Activated CD4-positive, CD25-positive, alpha-beta regulatory T cell treated with anti-CD3 and anti-CD28 coated beads, Interleukin-2, amount 50 U/mL, for 72 hours (primary cell): Measurements from ENCODE around the gene AFG1L.
"Not testable (repeated sequence)": the region's sequence is repeated elsewhere in the genome, so short reads cannot be mapped to it uniquely, and the experiment has no call there.

Experiments
- DNase-seq: peaks from one replicate; pipeline ENCODE4 v3.0.0; 2021

AFG1L gene

DNA sequence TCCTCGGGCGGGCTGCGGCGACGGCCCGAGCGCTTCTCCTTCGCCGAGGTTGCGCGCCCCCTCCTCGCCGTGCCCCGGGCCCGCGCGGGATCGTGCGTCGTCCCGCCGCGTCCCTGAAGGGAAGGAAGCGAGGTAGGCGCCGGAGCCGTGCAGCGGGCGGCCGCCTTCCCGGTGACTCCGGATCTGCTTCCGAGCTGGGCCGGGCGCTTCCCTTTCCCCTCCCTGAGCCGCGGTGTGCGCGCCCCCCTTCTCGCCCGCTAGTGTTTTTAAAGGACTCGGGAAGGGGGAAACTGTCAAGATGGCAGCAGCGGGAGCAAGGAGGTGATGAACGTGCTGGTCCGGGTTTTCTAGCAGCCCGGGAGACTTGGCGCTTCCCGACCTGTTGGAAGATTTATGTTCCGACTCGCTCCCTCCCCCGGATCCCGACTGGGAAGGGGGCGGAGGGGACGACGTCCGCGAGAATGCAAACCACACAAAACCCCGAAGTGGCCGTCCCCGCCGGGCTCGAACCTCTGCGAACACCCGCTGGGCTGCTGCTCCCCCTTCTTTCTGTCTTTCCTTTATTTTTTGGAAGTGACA is 265.1 kb downstream of the AFG1L start:
- no peak for DNase-seq

- peak; percentile 75 for DNase-seq
Measured at GRCh38 chr6:108560463-108561308, 265.8 kb downstream of the AFG1L start, which contains the start of gene FOXO3. Gene FOXO3, plus strand, starts transcription at chr6:108560917. Its CDS starts 292 bp downstream, at chr6:108561209.

GRCh38 chr6:108561309-108561647 is 266.4 kb downstream of the AFG1L start:
- not testable (repeated sequence) for DNase-seq

DNA sequence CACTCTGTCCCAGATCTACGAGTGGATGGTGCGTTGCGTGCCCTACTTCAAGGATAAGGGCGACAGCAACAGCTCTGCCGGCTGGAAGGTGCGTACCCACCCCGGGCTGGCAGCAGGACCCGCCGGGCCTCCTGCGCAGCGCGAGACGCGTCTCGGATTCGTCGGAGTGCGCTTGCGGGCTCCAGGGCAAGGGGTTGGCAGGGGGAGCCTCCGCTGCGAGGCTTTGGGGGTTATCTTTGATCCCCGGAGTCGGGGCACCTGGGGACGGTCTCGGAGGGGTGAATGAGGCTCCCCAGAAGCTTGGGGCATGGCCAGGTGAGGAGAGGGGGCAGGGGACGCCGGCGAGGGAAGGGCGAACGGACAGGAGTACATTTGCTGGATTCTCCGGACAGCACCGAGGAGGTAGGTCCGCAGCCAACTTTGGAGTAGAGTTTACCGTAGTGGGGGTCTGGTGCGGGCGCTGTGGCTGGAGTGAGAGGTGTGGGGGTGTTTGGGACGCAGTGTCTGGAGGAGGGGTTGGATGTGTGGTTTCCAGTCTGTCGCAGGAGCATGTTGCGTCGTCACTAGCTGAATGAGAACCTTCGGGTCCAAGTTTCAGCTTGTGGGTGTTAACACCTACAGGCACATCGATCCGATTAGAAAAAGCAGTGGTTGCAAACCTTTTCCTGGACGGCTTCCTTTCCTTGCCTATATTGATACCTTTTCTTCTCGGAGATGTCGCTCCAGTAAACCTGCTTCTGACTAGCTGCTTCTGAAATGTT is 267.1 kb downstream of the AFG1L start:
- no peak for DNase-seq

DNA sequence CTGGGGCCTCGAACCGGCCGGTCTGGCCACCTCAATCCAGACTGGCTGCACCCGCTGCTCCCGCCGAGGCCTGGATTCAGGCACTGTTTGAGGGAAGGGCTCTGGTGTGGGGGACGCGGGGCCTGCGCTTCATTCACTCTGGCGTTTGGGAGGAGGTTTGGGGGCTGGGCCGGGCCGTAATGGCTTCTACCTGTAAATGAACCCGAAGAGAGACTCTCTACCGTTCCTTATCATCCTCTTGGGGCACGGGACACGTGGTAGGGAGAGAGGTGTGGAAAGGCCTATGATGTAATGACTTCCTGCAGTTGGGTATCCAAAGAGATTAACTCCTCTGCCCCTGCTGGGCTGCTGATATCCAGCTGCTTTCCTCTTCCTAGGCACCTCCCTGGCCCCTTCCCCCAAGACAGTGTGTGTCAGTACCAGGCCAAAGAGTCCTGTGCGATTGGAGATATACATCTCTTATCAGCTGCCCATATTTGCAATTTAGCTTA is 267.7 kb downstream of the AFG1L start:
- DNase-seq = no peak

DNA sequence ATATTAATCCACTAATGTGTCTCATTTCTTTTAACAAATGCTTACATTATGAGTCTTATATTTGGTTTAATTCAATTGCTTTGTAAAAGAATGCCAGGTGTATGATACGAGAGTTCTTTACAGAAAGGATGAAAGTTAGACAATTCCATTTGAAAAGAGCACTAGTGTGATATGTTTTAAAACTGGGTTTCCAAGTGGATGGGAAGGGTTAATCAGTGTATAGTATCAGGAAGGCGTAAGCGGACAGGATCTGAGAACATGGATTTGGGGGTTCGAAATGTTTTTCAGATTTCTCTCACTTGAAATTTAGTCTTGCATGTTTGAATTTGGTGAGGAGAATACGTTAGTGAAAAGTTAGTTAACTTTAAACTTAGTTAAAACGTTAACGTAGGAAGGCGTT is 268.4 kb downstream of the AFG1L start:
- DNase-seq = no peak

- no peak for DNase-seq
Measured at GRCh38 chr6:108564178-108564577, 269.3 kb downstream of the AFG1L start.

DNA sequence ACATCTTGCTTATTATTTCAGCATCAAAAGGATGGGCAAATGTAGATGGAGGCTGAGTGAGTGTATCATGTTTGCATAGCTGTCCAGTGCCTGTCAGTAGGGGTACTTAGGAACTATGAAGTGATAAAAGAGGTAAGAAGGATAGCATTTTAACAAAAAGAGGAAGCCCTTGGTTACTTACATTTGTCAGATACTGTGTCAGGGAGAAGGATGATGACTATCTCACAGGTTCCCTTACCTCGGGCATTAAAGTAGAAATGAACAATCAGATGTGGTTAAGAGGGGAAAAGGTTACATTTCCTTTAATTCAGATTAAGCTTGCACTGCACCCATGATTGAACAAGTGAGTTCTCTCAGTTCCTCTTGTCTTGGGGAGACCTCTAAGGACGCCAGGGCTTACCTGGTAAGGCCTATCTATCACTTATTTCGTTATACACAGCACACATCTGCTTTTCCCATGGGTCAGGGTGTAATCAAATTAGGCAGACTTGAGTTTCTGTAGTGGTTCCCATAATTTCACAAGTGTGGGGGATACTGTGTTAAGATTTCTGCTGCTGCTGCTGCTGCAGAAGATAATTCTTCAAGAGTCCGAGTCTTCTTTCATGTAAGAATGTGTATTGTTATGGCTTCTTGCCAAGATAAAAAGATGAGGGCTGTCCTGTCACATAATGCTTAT is 270.4 kb downstream of the AFG1L start:
- no peak for DNase-seq

DNA sequence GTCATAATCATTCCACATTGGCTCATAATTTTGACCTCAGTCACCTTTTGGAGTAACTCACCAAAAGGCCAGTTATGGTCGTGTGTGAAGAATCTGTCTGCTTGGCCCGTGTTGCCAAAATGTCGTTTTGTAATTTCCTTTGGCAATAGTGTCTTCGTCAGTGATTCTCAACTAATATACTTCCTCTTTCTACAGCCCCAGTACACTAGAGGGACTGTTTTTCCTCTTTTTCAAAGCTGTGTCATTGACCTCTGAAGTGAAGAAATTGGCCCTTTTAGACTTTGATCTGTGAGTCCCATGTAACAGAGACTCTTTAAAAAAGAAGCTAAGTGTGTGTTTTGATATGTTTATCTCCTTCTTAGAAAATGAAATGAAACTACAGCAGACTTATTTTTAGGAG is 271.0 kb downstream of the AFG1L start:
- DNase-seq = no peak

DNA sequence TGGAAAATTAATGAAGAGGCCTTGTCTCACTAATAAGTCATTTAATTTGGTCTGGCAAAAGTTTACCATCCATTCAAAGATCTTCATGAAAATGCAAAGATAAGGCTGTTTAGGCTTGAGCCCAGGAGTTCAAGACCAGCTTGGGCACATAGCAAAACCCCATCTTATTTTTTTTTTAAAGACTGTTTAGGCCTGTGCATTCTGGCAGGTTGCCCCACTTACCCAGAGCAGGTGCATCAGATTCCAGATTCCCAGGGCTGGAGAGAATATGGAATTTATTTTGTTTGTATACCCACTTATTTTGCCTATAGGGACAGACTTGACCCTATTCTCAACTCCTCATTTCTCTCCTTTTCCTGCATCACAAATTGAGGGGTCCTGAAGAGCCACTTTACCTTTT is 271.6 kb downstream of the AFG1L start:
- no peak for DNase-seq

GRCh38 chr6:108568101-108568500 is 273.2 kb downstream of the AFG1L start:
- DNase-seq = no peak

- DNase-seq = no peak
Measured at GRCh38 chr6:108568551-108569305, 273.9 kb downstream of the AFG1L start.

- no peak for DNase-seq
Measured at GRCh38 chr6:108570517-108570916, 275.7 kb downstream of the AFG1L start.

- DNase-seq = no peak
Measured at GRCh38 chr6:108574457-108575141, 279.7 kb downstream of the AFG1L start.
